ENCODE results near the gene KRT222. TPM values are rescaled to one million over a fixed set of nuclear protein-coding genes. Genes with fewer than 3 reads are reported as not detected.

The KRT222 gene
- total RNA-seq, 1 donor from 2014 or later = not detected

GRCh38 chr17:40666331-40666730 lies 1.4 kb upstream of the KRT222 start:
- intact Hi-C loops (cut with DNase I) = no loop called here
- DNase-seq (no peak), ATAC-seq (ENCODE audit: poor library complexity) (no peak)

GRCh38 chr17:40663252-40663651 lies 1.7 kb downstream of the KRT222 start:
- intact Hi-C loops (cut with DNase I) = no loop called here
- no peak for DNase-seq
- no peak for ATAC-seq (ENCODE audit: poor library complexity)

- DNase-seq (no peak), ATAC-seq (ENCODE audit: poor library complexity) (no peak)
- intact Hi-C loops (cut with DNase I) = no loop called here
These were observed 5.1 kb downstream of the KRT222 start for GRCh38 chr17:40659911-40660310.

GRCh38 chr17:40658396-40658795 lies 6.6 kb downstream of the KRT222 start:
- DNase-seq (no peak), ATAC-seq (ENCODE audit: poor library complexity) (no peak)
- intact Hi-C loops (cut with DNase I) = no loop called here

- ATAC-seq (ENCODE audit: poor library complexity) (no peak), DNase-seq (no peak)
- intact Hi-C loops (cut with DNase I) = no loop called here
These were observed 13.0 kb downstream of the KRT222 start for GRCh38 chr17:40651939-40652338.

- intact Hi-C loops (cut with DNase I) = no loop called here
- peak; percentile 59 for ATAC-seq (ENCODE audit: poor library complexity)
- DNase-seq = peak; percentile 55
These were observed 16.5 kb downstream of the KRT222 start for GRCh38 chr17:40648384-40648968.

- peak; percentile 81 for DNase-seq
- ATAC-seq (ENCODE audit: poor library complexity) = peak; percentile 93
- intact Hi-C loops (cut with DNase I) = no loop called here
These were observed 17.2 kb downstream of the KRT222 start, which contains the start of gene SMARCE1 for GRCh38 chr17:40647624-40648383. TSS of gene SMARCE1 (minus strand) at chr17:40647818. CDS start at chr17:40645802, 2,016 bp downstream.

- intact Hi-C loops (cut with DNase I) = no loop called here
- DNase-seq = peak; percentile 40
- peak; percentile 6 for ATAC-seq (ENCODE audit: poor library complexity)
These were observed 18.0 kb downstream of the KRT222 start for GRCh38 chr17:40646791-40647623.

GRCh38 chr17:40645943-40646342 lies 19.0 kb downstream of the KRT222 start:
- intact Hi-C loops (cut with DNase I) = no loop called here
- DNase-seq (no peak), ATAC-seq (ENCODE audit: poor library complexity) (no peak)

- intact Hi-C loops (cut with DNase I) = no loop called here
- ATAC-seq (ENCODE audit: poor library complexity) = no peak
- no peak for DNase-seq
These were observed 19.7 kb downstream of the KRT222 start for GRCh38 chr17:40645291-40645690.

- ATAC-seq (ENCODE audit: poor library complexity) (no peak), DNase-seq (no peak)
- intact Hi-C loops (cut with DNase I) = no loop called here
These were observed 27.0 kb downstream of the KRT222 start for GRCh38 chr17:40637931-40638330.

- ATAC-seq (ENCODE audit: poor library complexity) (no peak), DNase-seq (no peak)
- intact Hi-C loops (cut with DNase I) = no loop called here
These were observed 31.1 kb downstream of the KRT222 start for GRCh38 chr17:40633871-40634270.

- DNase-seq (no peak), ATAC-seq (ENCODE audit: poor library complexity) (no peak)
- intact Hi-C loops (cut with DNase I) = no loop called here
These were observed 32.8 kb downstream of the KRT222 start for GRCh38 chr17:40632216-40632615.

- ATAC-seq (ENCODE audit: poor library complexity) (no peak), DNase-seq (no peak)
- intact Hi-C loops (cut with DNase I) = no loop called here
These were observed 35.1 kb downstream of the KRT222 start for GRCh38 chr17:40629842-40630241.

GRCh38 chr17:40625311-40625710 lies 39.7 kb downstream of the KRT222 start:
- no peak for ATAC-seq (ENCODE audit: poor library complexity)
- intact Hi-C loops (cut with DNase I) = no loop called here

GRCh38 chr17:40623419-40624210 lies 41.4 kb downstream of the KRT222 start:
- ATAC-seq (ENCODE audit: poor library complexity) (no peak), DNase-seq (no peak)
- intact Hi-C loops (cut with DNase I) = no loop called here

More at GRCh38 chr17:40625311-40625710, 39.7 kb downstream of the KRT222 start:
- no peak for DNase-seq

- intact Hi-C loops (cut with DNase I) = no loop called here
- no peak for ATAC-seq (ENCODE audit: poor library complexity)
These were observed 42.5 kb downstream of the KRT222 start for GRCh38 chr17:40622509-40622928.

GRCh38 chr17:40621578-40621977 lies 43.4 kb downstream of the KRT222 start:
- DNase-seq (no peak), ATAC-seq (ENCODE audit: poor library complexity) (no peak)
- intact Hi-C loops (cut with DNase I) = no loop called here

More at GRCh38 chr17:40622509-40622928, 42.5 kb downstream of the KRT222 start:
- no peak for DNase-seq

- no peak for DNase-seq
- intact Hi-C loops (cut with DNase I) = no loop called here
- no peak for ATAC-seq (ENCODE audit: poor library complexity)
These were observed 44.0 kb downstream of the KRT222 start for GRCh38 chr17:40621019-40621418.
